ENCODE measurements around the gene PHF14.

- no peak for TF ChIP-seq CTCF (IDR thresholded peaks at IDR 0.05; ENCODE audit: low read depth, low read length, missing input control)
- no peak for TF ChIP-seq GABPA (IDR thresholded peaks at IDR 0.05 in 1 of 2, conservative IDR thresholded peaks at IDR 0.05 in 1 of 2)
- TF ChIP-seq RAD21 (IDR thresholded peaks at IDR 0.05): no peak
- TF ChIP-seq ZBTB33 (IDR thresholded peaks at IDR 0.05): no peak
- no peak for TF ChIP-seq JUND (IDR thresholded peaks at IDR 0.05)
- no peak for TF ChIP-seq MAX (IDR thresholded peaks at IDR 0.05)
- TF ChIP-seq NR2F2 (IDR thresholded peaks at IDR 0.05): no peak
- TF ChIP-seq SP1 (IDR thresholded peaks at IDR 0.05): no peak
- TF ChIP-seq YY1 (IDR thresholded peaks at IDR 0.05): no peak
- TF ChIP-seq TAF1 (conservative IDR thresholded peaks at IDR 0.05): no peak
Observed at GRCh38 chr7:11069591-11069990, 95.9 kb downstream of the PHF14 start.
